ENCODE measurements around the gene EDRF1.
"Not testable (repeated sequence)": the region's sequence is repeated elsewhere in the genome, so short reads cannot be mapped to it uniquely, and the experiment has no call there.

The EDRF1 gene

GRCh38 chr10:125700355-125700911, 19.1 kb upstream of the EDRF1 start:
- FAIRE-seq (no peak), DNase-seq (ENCODE audit: extremely low spot score, insufficient read length, low read depth) (no peak)

GRCh38 chr10:125707541-125708468, 11.7 kb upstream of the EDRF1 start:
- DNase-seq (ENCODE audit: extremely low spot score, insufficient read length, low read depth) (no peak), FAIRE-seq (peak; percentile 71)

- DNase-seq (ENCODE audit: extremely low spot score, insufficient read length, low read depth) (no peak), FAIRE-seq (peak; percentile 80)
These were observed 10.5 kb upstream of the EDRF1 start for GRCh38 chr10:125708971-125709503.

GRCh38 chr10:125709553-125710474, 9.7 kb upstream of the EDRF1 start:
- DNase-seq (ENCODE audit: extremely low spot score, insufficient read length, low read depth): no peak
- peak; percentile 41 for FAIRE-seq

GRCh38 chr10:125711110-125711750, 8.3 kb upstream of the EDRF1 start:
- FAIRE-seq: no peak
- DNase-seq (ENCODE audit: extremely low spot score, insufficient read length, low read depth): no peak

GRCh38 chr10:125714728-125715127, 4.8 kb upstream of the EDRF1 start:
- not testable (repeated sequence) for FAIRE-seq; DNase-seq (ENCODE audit: extremely low spot score, insufficient read length, low read depth)

- FAIRE-seq: no peak
- DNase-seq (ENCODE audit: extremely low spot score, insufficient read length, low read depth): no peak
These were observed 483 bp downstream of the EDRF1 start for GRCh38 chr10:125720002-125720382.

- DNase-seq (ENCODE audit: extremely low spot score, insufficient read length, low read depth) (no peak), FAIRE-seq (peak; percentile 97)
These were observed 1.5 kb downstream of the EDRF1 start for GRCh38 chr10:125721035-125721434.

GRCh38 chr10:125722811-125723210, 3.3 kb downstream of the EDRF1 start:
- no peak for FAIRE-seq

GRCh38 chr10:125726914-125727313, 7.4 kb downstream of the EDRF1 start:
- DNase-seq (ENCODE audit: extremely low spot score, insufficient read length, low read depth) (no peak), FAIRE-seq (no peak)

More at GRCh38 chr10:125722811-125723210, 3.3 kb downstream of the EDRF1 start:
- DNase-seq (ENCODE audit: extremely low spot score, insufficient read length, low read depth): no peak

GRCh38 chr10:125727436-125727835, 7.9 kb downstream of the EDRF1 start:
- DNase-seq (ENCODE audit: extremely low spot score, insufficient read length, low read depth) (no peak), FAIRE-seq (no peak)

- DNase-seq (ENCODE audit: extremely low spot score, insufficient read length, low read depth): no peak
- FAIRE-seq: no peak
These were observed 14.6 kb downstream of the EDRF1 start for GRCh38 chr10:125734148-125734547.

GRCh38 chr10:125734823-125735222, 15.3 kb downstream of the EDRF1 start:
- DNase-seq (ENCODE audit: extremely low spot score, insufficient read length, low read depth) (no peak), FAIRE-seq (no peak)

- no peak for FAIRE-seq
These were observed 18.7 kb downstream of the EDRF1 start for GRCh38 chr10:125738206-125738605.

GRCh38 chr10:125739994-125740679, 20.6 kb downstream of the EDRF1 start:
- no peak for FAIRE-seq
- DNase-seq (ENCODE audit: extremely low spot score, insufficient read length, low read depth): no peak

More at GRCh38 chr10:125738206-125738605, 18.7 kb downstream of the EDRF1 start:
- no peak for DNase-seq (ENCODE audit: extremely low spot score, insufficient read length, low read depth)

GRCh38 chr10:125742465-125742864, 23.0 kb downstream of the EDRF1 start:
- FAIRE-seq (no peak), DNase-seq (ENCODE audit: extremely low spot score, insufficient read length, low read depth) (no peak)

- DNase-seq (ENCODE audit: extremely low spot score, insufficient read length, low read depth) (no peak), FAIRE-seq (no peak)
These were observed 25.4 kb downstream of the EDRF1 start for GRCh38 chr10:125744909-125745308.

- no peak for DNase-seq (ENCODE audit: extremely low spot score, insufficient read length, low read depth)
- FAIRE-seq: no peak
These were observed 27.9 kb downstream of the EDRF1 start for GRCh38 chr10:125747417-125747816.

- FAIRE-seq: no peak
- DNase-seq (ENCODE audit: extremely low spot score, insufficient read length, low read depth): no peak
These were observed 36.7 kb downstream of the EDRF1 start for GRCh38 chr10:125756196-125756595.

All from GM18507 (cell line).